Stromal cell of bone marrow (primary cell): Measurements from ENCODE around the gene EGFR.

ENCODE experiments used
- DNase-seq: peaks from one replicate; pipeline ENCODE4 v3.0.0-alpha.2; 2012; ENCODE audit warnings: low read depth

EGFR gene

GRCh38 chr7:55018361-55019190, at the start of gene EGFR:
EGFR (plus strand) TSS chr7:55019017; CDS start chr7:55019278, 261 bp downstream.
- peak; percentile 76 for DNase-seq

- DNase-seq, result no peak
Measured at GRCh38 chr7:54969208-54969967, 49.4 kb upstream of the EGFR start.

GRCh38 chr7:54972733-54973294, 46.0 kb upstream of the EGFR start:
- DNase-seq, result no peak

- no peak for DNase-seq
Measured at GRCh38 chr7:54978364-54979116, 40.3 kb upstream of the EGFR start.

- DNase-seq, result no peak
Measured at GRCh38 chr7:54980521-54980920, 38.3 kb upstream of the EGFR start.

- DNase-seq, result no peak
Measured at GRCh38 chr7:54981913-54982312, 36.9 kb upstream of the EGFR start.

- peak; percentile 82 for DNase-seq
Measured at GRCh38 chr7:54985426-54986330, 33.1 kb upstream of the EGFR start.

- DNase-seq, result no peak
Measured at GRCh38 chr7:54986716-54987115, 32.1 kb upstream of the EGFR start.

GRCh38 chr7:54987772-54988171, 31.0 kb upstream of the EGFR start:
- no peak for DNase-seq

GRCh38 chr7:54988516-54988915, 30.3 kb upstream of the EGFR start:
- DNase-seq, result no peak

- no peak for DNase-seq
Measured at GRCh38 chr7:54989453-54990225, 29.2 kb upstream of the EGFR start.

- no peak for DNase-seq
Measured at GRCh38 chr7:54991341-54991740, 27.5 kb upstream of the EGFR start.

GRCh38 chr7:54992871-54993475, 25.8 kb upstream of the EGFR start:
- DNase-seq, result no peak

- no peak for DNase-seq
Measured at GRCh38 chr7:54995166-54995565, 23.7 kb upstream of the EGFR start.

GRCh38 chr7:54995610-54996363, 23.0 kb upstream of the EGFR start:
- no peak for DNase-seq

GRCh38 chr7:54996391-54996790, 22.4 kb upstream of the EGFR start:
- no peak for DNase-seq

GRCh38 chr7:55004579-55004978, 14.2 kb upstream of the EGFR start:
- no peak for DNase-seq

- no peak for DNase-seq
Measured at GRCh38 chr7:55005241-55005851, 13.5 kb upstream of the EGFR start.

GRCh38 chr7:55006499-55006898, 12.3 kb upstream of the EGFR start:
- DNase-seq, result no peak
